Testis (tissue), 2 donors: Measurements from ENCODE around the gene CFAP57.

ENCODE experiments used
- CTCF ChIP-seq, 3 experiments: fragments of 450-650 bp in 2 of 3; fragments of 200-600 bp in 1 of 3; sonication (generic) in 1 of 3; IDR thresholded peaks; one replicate each; pipeline ENCODE4 v1.5.1; 2016 to 2019; ENCODE audit warnings: antibody characterized with exemption in 3 of 3, mild to moderate bottlenecking in 2 of 3, moderate library complexity in 1 of 3
- POLR2A ChIP-seq: fragments of 450-650 bp; IDR thresholded peaks from one replicate; pipeline ENCODE4 v1.6.1; 2017; ENCODE audit warnings: antibody characterized with exemption, mild to moderate bottlenecking, moderate library complexity

DNA sequence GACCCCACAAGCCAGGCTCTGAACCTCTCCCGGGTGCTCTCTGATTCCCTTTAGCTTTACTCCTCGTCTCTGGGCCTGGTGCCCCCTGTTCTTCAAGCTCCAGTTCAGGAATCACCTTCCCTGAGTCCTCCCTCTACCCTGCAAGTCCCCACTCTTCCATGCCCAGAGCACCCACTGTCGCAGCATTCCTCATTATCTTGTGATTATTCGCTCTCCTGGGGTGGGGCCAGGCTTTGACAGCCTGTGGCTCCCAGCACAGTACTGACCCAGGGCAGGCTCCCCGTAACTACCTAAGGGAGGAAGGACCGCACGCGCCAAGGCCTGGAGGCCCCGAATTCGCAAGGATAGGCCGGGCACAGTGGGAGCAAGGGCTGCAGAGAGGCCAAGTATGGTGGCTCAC lies 114.0 kb downstream of the CFAP57 start:
- no peak for TF ChIP-seq CTCF (IDR thresholded peaks at IDR 0.05)
- TF ChIP-seq POLR2A = no peak
